ENCODE data around the gene NAP1L1.

The NAP1L1 gene

DNA sequence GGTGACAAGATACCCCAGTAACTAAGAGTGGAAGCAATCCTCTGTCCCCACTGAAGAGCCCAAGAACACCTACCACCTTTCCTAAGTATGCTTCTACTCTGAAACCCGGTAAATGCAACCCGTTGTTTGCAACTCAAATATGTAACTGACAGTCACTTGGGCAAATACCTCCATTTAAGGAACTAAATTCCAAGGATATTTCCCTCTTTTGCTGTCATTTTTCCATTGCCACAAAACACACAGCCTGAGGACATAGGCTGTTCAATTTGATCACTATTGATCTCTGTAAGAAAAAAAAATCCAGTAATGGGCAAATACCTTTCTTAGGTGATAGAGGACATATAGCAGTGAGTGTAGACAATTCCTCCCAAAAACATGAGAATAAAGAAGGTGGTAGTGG lies 46.3 kb downstream of the NAP1L1 start:
- no peak for DNase-seq
- no peak for ATAC-seq

- ATAC-seq (peak; percentile 76), DNase-seq (no peak)
Measured at GRCh38 chr12:76037130-76038103, 47.1 kb downstream of the NAP1L1 start.

DNA sequence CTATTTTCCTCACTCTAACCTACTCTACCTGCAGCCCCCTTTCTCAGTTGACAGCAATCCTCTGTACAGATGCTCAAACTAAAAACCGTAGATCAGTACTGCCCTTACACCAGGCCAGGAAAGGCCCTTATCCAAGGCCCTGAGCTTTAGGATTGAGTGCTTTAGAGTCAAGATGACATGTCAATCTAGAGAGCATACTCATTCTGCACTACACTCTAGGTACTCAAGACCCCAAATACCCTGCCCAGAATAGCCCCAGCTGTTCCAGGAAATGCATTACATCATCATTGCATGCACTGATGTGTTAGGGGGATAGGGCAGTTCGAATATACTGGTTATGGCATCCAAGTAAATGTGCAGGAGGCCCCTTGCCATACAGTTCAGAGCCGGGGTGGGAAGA lies 49.4 kb downstream of the NAP1L1 start:
- DNase-seq = no peak
- no peak for ATAC-seq

- ATAC-seq (no peak), DNase-seq (no peak)
Measured at GRCh38 chr12:76033081-76034011, 51.1 kb downstream of the NAP1L1 start.

DNA sequence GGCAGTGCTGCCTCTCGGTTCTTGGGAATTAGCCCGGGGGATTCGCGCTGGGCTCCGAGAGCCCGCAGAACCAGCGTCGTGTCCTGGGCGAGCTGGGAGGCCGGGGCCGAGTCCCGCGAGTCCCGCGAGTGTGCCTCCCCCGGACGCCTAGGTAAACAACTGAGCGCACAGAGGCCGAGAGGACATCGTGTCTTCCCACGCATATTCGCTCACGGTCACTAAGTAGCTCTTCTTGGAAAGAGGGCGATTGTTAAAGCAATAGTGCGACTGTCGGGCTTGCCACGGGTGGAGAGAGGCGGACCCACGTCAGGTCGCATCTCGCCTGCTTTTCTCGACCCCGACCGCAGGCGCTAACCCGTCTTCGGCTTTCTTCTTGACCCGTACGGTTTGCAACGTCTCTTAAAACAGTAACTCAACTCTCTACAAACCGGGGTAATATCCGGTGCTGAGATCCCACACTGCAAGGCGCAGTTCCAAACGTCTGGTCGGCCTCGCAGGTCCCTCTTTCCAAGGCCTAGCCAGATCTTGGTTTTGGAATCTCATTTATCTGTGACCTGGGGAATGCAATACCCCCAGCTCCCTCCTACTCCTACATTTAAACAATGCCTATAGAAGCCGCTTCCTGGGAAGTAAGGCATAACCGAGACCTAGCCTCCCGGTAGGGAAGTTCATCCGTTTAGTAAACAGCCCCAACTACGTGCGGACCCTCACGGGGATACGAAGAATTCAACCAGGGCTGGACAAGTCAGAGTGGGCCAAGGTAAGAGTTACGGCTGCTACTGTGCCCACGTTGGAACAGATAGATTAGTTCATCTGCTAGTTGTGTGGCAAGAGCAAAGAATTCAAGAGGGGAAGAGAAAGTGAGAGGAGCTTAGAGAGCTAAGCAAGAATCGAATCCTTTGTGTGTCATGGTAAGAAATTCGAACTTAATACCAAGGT lies 52.2 kb downstream of the NAP1L1 start:
- DNase-seq (peak; percentile 59), ATAC-seq (peak; percentile 11)

- ATAC-seq (peak; percentile 90), DNase-seq (peak; percentile 96)
Measured at GRCh38 chr12:76031414-76032042, 53.0 kb downstream of the NAP1L1 start, which contains the start of gene PHLDA1. Gene PHLDA1 (minus strand): TSS chr12:76031776.

- ATAC-seq (no peak), DNase-seq (no peak)
Measured at GRCh38 chr12:76031081-76031413, 53.4 kb downstream of the NAP1L1 start.

DNA sequence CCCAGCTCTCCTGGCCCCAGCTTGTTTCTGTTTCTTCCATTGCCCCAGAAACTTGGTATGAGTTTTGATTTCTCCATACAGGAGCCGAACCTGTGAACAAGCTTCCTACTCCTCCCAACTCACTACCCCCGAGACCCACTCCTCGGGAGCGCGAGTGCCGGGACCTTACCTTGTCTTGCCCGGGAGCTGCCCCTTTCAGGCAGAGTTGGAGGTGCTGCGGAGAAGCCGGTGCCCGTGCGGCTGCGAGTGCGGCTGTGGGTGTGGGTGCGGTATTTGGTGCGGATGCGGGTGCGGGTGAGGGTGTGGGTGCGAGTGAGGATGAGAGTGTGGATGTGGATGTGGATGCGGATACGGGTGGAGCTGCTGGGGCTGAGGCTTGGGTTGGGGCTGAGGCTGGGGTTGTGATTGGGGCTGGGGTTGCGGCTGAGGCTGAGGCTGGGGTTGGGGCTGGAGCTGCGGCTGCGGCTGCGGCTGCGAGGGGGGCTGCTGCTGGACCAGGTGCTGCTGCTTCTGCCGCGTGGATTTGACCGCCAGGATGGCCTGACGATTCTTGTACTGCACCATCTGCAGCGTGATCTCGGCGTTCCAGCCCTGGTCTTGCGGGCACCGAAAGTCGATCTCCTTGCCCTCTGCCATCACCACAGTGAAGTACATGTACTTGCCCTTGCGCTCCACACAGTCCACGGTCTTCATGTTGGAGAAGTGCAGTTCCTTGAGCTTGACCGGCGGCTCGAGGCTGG lies 54.0 kb downstream of the NAP1L1 start:
- ATAC-seq = no peak

DNA sequence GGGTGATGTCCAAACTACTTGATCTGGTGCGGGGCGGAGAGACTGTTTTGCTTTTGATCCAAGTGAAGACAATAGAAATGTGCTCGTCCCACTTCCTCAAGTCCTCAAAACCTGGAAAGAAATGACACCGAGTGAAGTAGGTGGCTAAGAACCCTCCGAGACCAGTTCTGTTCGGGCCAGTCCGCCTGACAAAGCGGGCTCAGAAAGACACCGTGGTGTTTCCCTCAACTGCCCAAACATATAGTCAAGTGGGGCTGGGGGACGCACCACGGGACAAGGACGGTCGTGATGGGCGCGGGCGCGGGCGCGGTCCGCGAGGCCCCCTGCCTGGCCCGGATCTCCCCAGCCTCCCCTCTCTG lies 54.5 kb downstream of the NAP1L1 start:
- ATAC-seq (no peak), DNase-seq (peak; percentile 33)

More for the DNA sequence above, 54.0 kb downstream of the NAP1L1 start:
- peak; percentile 63 for DNase-seq

DNA sequence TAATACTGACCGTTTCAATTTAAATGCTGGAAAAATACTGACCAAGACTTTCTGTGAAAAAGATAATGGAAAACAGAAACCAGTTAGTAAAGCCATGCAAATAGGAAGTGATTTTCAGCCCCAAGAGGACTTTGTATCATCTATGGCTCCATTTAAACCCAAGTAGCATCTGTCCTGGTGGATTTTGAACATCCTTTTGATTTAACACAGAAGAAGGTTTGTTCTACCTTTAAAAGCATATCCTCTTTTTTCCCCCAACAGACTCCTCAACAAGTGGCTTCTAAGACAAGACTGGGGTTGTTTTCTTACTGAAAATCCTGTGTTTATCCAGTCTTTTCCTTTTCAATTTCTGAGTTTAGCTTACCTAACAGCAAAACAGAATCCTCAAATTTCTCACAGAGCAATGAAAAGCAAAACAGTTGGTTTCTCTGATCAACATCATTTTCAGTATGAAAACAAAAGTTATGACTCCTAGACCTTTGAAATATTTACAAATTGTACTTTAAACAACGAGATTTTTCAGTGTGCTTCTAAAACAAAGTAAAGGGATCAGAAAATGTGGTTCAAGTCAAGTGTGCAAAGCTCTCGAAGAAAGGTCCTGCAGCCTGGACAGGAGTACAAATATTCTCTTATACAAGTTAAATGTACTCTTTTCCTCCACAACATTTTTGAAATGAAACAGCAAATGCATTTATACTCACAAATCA lies 55.8 kb downstream of the NAP1L1 start:
- ATAC-seq (no peak), DNase-seq (no peak)

- no peak for DNase-seq
Measured at GRCh38 chr12:76026643-76027063, 57.8 kb downstream of the NAP1L1 start.

DNA sequence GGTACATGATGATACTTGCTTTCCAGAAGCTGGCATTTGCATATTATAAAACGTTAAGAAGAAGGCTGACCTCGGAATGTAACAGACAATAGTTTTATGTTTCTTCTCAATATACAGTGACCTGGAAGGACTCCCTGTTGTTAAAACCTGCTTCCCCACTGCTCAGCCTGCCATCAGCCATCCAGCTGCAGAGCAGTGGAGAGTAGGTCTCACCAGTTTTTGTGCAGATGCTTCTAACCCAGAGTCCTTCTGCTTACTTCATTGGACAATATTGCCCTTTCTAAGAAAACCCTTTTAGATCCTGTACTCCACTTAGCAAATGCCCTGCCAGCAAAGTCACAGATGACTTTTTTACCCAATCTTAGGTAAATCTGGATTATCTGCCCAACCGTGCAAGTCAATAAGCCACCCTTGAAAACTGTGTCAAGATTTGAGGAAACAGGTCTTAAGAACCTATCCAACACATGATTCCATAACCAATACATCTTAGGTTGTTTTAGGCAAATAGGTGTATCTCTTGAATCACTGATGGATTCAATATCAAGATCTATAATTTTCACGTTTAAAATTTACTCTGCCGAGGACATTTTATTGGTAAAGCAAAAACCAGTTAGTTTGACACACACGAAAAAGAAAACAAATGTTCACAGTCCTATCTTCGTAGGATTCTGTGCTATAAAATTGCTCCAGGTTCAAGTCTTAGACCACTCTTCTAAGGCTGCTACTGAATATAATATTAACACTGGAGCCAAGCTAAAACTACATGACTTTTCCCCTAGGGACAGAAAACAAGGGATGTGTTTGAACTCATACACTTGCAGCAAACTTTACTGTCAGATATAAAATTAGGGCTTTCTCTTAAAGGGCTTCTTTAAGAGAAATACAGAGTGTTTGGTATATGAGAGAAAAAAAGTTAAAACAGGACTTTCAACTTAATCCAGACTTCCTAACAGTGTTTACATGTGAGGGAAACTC lies 58.6 kb downstream of the NAP1L1 start:
- DNase-seq (no peak), ATAC-seq (no peak)

More at GRCh38 chr12:76026643-76027063, 57.8 kb downstream of the NAP1L1 start:
- no peak for ATAC-seq

DNA sequence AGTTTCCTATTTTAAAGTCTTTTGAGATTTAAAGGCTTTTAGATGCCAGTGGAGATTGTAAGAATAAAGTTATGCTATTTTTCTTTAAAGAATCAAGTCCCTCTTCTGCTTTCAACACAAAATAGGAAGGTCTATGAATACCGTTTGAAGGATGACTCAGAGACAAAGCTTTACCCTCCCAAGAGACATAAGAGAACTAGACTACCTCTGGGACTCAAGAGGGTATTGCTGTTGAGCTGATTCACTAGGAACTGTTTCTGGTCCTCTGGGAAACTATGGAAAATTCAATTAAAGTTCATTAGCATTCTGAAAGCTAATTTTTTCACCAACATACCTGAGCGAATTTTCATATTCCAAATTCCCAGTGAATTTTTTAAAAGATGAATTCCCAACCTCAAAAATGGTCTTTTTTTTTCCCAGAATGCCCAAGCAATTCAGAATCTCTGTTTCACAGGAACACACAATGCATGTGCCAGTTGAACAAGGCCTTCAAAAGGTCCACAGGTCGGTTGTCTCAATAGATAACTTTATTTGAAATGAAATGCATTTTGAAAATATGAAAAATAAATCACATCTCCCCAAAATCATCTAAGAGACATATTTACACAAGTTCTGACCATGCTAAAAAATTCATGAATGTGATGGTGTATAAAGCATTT lies 59.4 kb downstream of the NAP1L1 start:
- DNase-seq (no peak), ATAC-seq (no peak)

- no peak for ATAC-seq
- no peak for DNase-seq
Measured at GRCh38 chr12:76024102-76024781, 60.2 kb downstream of the NAP1L1 start.

GRCh38 chr12:76023069-76023690 lies 61.3 kb downstream of the NAP1L1 start:
- ATAC-seq (no peak), DNase-seq (no peak)

DNA sequence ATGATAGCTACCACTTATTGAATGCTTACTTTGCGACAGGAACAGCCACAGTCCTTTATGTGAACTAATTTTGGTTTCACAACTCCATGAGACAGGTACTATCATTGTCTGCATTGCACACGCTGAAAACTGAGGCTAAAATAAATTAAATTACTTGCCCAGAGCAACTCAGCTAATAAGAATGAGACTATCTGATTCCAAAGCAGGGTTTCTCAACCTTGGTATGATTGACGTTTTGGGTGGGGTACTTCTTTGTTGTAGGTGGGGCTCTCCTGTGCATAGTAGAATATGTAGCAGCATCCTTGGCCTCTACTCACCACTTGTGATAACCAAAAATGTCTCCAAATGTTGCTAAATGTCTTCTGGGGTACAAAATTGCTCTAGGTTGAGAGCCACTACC lies 62.0 kb downstream of the NAP1L1 start:
- ATAC-seq (no peak), DNase-seq (no peak)
